GM12878 (cell line): Measurements from ENCODE around the gene RMND1.

Experiments
- BHLHE40 ChIP-seq, 2 experiments: fragments of 450-650 bp in 1 of 2; IDR thresholded peaks; 2 replicates each; pipeline ENCODE4 v1.6.1; 2011 to 2017; ENCODE audit warnings: low read depth in 2 of 2, borderline replicate concordance in 1 of 2, improper control_type of control experiment in 1 of 2, low read length in 1 of 2, mild to moderate bottlenecking in 1 of 2
- CBFB ChIP-seq: IDR thresholded peaks from 2 replicates; pipeline ENCODE4 v1.6.1; 2016; ENCODE audit warnings: antibody characterized with exemption, low read depth
- CREB1 ChIP-seq: IDR thresholded peaks from 2 replicates; pipeline ENCODE4 v1.6.1; 2012; ENCODE audit warnings: low read depth, mild to moderate bottlenecking, inconsistent platforms
- CTCF ChIP-seq, 3 experiments: IDR thresholded peaks in 2 of 3; conservative IDR thresholded peaks in 1 of 3; 2 replicates each; pipeline ENCODE4 v1.5.1; 2011; ENCODE audit warnings: low read depth in 3 of 3, low read length in 3 of 3, mild to moderate bottlenecking in 3 of 3, control low read depth in 2 of 3, moderate library complexity in 2 of 3, inconsistent platforms in 1 of 3, mixed read lengths in 1 of 3; ENCODE audit not compliant: control insufficient read depth in 2 of 3, insufficient read depth in 1 of 3; ENCODE audit errors: extremely low read depth in 1 of 3
- EZH2 ChIP-seq: IDR thresholded peaks from 2 replicates; pipeline ENCODE4 v1.6.1; 2012; ENCODE audit warnings: low read depth, mild to moderate bottlenecking, control low read depth, inconsistent platforms, low read length, borderline replicate concordance; ENCODE audit not compliant: control insufficient read depth
- NFYB ChIP-seq: IDR thresholded peaks from 2 replicates; pipeline ENCODE4 v1.6.1; 2011; ENCODE audit warnings: low read depth, mild to moderate bottlenecking, low read length, improper control_type of control experiment, moderate library complexity; ENCODE audit not compliant: insufficient read depth
- RCOR1 ChIP-seq: conservative IDR thresholded peaks from 2 replicates; pipeline ENCODE4 v1.6.1; 2012; ENCODE audit warnings: low read depth, low read length, improper control_type of control experiment
- TAF1 ChIP-seq: IDR thresholded peaks from 2 replicates; pipeline ENCODE4 v1.6.1; 2011; ENCODE audit warnings: mild to moderate bottlenecking, low read depth, low read length, borderline replicate concordance
- TCF7 ChIP-seq: IDR thresholded peaks from 2 replicates; pipeline ENCODE4 v1.6.1; 2014; ENCODE audit warnings: antibody characterized with exemption, borderline replicate concordance
- ZNF24 ChIP-seq: fragments of 450-650 bp; IDR thresholded peaks from 2 replicates; pipeline ENCODE4 v1.6.1; 2017; ENCODE audit warnings: antibody characterized with exemption, mild to moderate bottlenecking
- ZNF274 ChIP-seq: IDR thresholded peaks from one replicate; pipeline ENCODE4 v1.8.0; 2011; ENCODE audit not compliant: insufficient read length, insufficient read depth
- TF ChIP-seq, protein P1 (sequence below): IDR thresholded peaks from 2 replicates; pipeline ENCODE4 v1.6.1; 2012; ENCODE audit warnings: low read depth, low read length, improper control_type of control experiment

DNA sequence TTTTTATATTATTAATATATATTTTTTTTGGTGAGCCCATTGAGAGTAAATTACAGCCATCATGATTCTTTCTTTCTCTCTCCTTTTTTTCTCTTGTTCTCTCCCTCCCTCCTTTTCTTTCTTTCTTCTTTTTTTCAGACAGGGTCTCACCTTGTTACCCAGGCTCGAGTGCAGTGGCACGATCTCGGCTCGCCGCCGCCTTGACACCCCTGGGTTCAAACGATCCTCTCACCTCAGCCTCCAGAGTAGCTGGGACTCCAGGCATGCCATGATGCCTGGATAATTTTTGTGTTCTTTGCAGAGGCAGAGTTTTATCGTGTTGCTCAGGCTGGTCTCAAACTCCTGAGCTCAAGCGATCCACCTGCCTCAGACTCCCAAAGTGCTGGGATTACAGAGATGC, 43.5 kb upstream of the RMND1 start:
- TF ChIP-seq TAF1, result no peak
- no peak for TF ChIP-seq EZH2
- no peak for TF ChIP-seq CBFB
- no peak for TF ChIP-seq CTCF (IDR thresholded peaks at IDR 0.05 in 2 of 3, conservative IDR thresholded peaks at IDR 0.05 in 1 of 3; ENCODE audit: control insufficient read depth in 2 of 3, extremely low read depth in 1 of 3, insufficient read depth in 1 of 3, low read depth in 3 of 3, low read length in 3 of 3)
- TF ChIP-seq ZNF274, result no peak
- TF ChIP-seq ZNF24, result no peak
- no peak for TF ChIP-seq CREB1
- no peak for TF ChIP-seq BHLHE40 (IDR thresholded peaks at IDR 0.05; ENCODE audit: borderline replicate concordance in 1 of 2, low read depth in 2 of 2, low read length in 1 of 2)
- no peak for TF ChIP-seq NFYB
- TF ChIP-seq, protein P1, sequence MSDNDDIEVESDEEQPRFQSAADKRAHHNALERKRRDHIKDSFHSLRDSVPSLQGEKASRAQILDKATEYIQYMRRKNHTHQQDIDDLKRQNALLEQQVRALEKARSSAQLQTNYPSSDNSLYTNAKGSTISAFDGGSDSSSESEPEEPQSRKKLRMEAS, result no peak
- no peak for TF ChIP-seq RCOR1
- TF ChIP-seq TCF7, result no peak
